ACC112 (cell line): Measurements from ENCODE around the gene SASH1.
"Not testable (repeated sequence)": the region's sequence is repeated elsewhere in the genome, so short reads cannot be mapped to it uniquely, and the experiment has no call there.

Experiments
- H2AFZ ChIP-seq: fragments of 200-600 bp; sonication (generic); one replicate; pipeline ENCODE4 v1.6.0; 2017; ENCODE audit warnings: antibody characterized with exemption, low read length; ENCODE audit not compliant: unreplicated experiment
- H3K27ac ChIP-seq: fragments of 200-600 bp; sonication (generic); 2 replicates; pipeline ENCODE4 v1.5.1; 2014; ENCODE audit warnings: low read depth, mild to moderate bottlenecking, antibody characterized with exemption, low read length, moderate library complexity
- H3K27me3 ChIP-seq: fragments of 200-600 bp; sonication (generic); 2 replicates; pipeline ENCODE4 v1.6.1; 2014; ENCODE audit warnings: mild to moderate bottlenecking, antibody characterized with exemption, low read length, moderate library complexity, mixed read lengths; ENCODE audit not compliant: insufficient read depth
- H3K36me3 ChIP-seq: fragments of 200-600 bp; sonication (generic); 2 replicates; pipeline ENCODE4 v1.6.1; 2016; ENCODE audit warnings: mild to moderate bottlenecking, antibody characterized with exemption, low read length, moderate library complexity, mixed read lengths; ENCODE audit not compliant: insufficient read depth
- H3K4me1 ChIP-seq: fragments of 200-600 bp; sonication (generic); one replicate; pipeline ENCODE4 v1.6.1; 2016; ENCODE audit warnings: low read length, mixed read lengths; ENCODE audit not compliant: insufficient read depth, unreplicated experiment, control insufficient read depth
- H3K4me3 ChIP-seq: fragments of 200-600 bp; sonication (generic); 2 replicates; pipeline ENCODE4 v1.5.1; 2014; ENCODE audit warnings: mild to moderate bottlenecking, low read depth, low read length
- H3K79me2 ChIP-seq: fragments of 200-600 bp; sonication (generic); one replicate; pipeline ENCODE4 v1.6.0; 2016; ENCODE audit warnings: low read length; ENCODE audit not compliant: control insufficient read depth, unreplicated experiment, insufficient read depth

Gene SASH1

GRCh38 chr6:148573922-148574321 lies 231.3 kb downstream of the SASH1 start:
- Histone ChIP-seq H2AFZ (no peak overlapping the region), H3K36me3 (no peaks in the 10 kb centered on the region), H3K27me3 (no peaks in the 10 kb centered on the region), H3K79me2 (no peaks in the 10 kb centered on the region), H3K4me1 (peaks cover 6% of the 10 kb centered on the region), H3K4me3 (no peak overlapping the region), H3K27ac (no peak overlapping the region)

- H3K27me3 ChIP-seq, result no peaks in the 10 kb centered on the region
- H3K27ac ChIP-seq, result no peak overlapping the region
- peak overlapping the region; percentile 20 for H2AFZ ChIP-seq
- no peak overlapping the region for H3K4me3 ChIP-seq
- H3K79me2 ChIP-seq, result no peaks in the 10 kb centered on the region
- H3K4me1 ChIP-seq, result no peaks in the 10 kb centered on the region
- H3K36me3 ChIP-seq, result no peaks in the 10 kb centered on the region
These were observed 235.2 kb downstream of the SASH1 start for GRCh38 chr6:148577687-148578488.

- H3K79me2 ChIP-seq, result no peaks in the 10 kb centered on the region
- peak overlapping the region; percentile 20 for H2AFZ ChIP-seq
- H3K36me3 ChIP-seq, result no peaks in the 10 kb centered on the region
- no peak overlapping the region for H3K4me3 ChIP-seq
- H3K27ac ChIP-seq, result no peak overlapping the region
- H3K27me3 ChIP-seq, result no peaks in the 10 kb centered on the region
- no peaks in the 10 kb centered on the region for H3K4me1 ChIP-seq
These were observed 235.8 kb downstream of the SASH1 start for GRCh38 chr6:148578489-148578814.

- no peaks in the 10 kb centered on the region for H3K4me1 ChIP-seq
- no peak overlapping the region for H3K27ac ChIP-seq
- no peaks in the 10 kb centered on the region for H3K79me2 ChIP-seq
- no peak overlapping the region for H2AFZ ChIP-seq
- no peaks in the 10 kb centered on the region for H3K36me3 ChIP-seq
- no peaks in the 10 kb centered on the region for H3K27me3 ChIP-seq
- no peak overlapping the region for H3K4me3 ChIP-seq
These were observed 236.4 kb downstream of the SASH1 start for GRCh38 chr6:148578837-148579565.

- no peak overlapping the region for H3K27ac ChIP-seq
- H3K4me1 ChIP-seq, result no peaks in the 10 kb centered on the region
- no peaks in the 10 kb centered on the region for H3K79me2 ChIP-seq
- no peaks in the 10 kb centered on the region for H3K36me3 ChIP-seq
- H3K27me3 ChIP-seq, result no peaks in the 10 kb centered on the region
- H2AFZ ChIP-seq, result no peak overlapping the region
- H3K4me3 ChIP-seq, result no peak overlapping the region
These were observed 237.8 kb downstream of the SASH1 start for GRCh38 chr6:148580442-148580841.

GRCh38 chr6:148583631-148584030 lies 241.0 kb downstream of the SASH1 start:
- Histone ChIP-seq H3K4me3 (no peak overlapping the region), H3K4me1 (no peaks in the 10 kb centered on the region), H3K79me2 (no peaks in the 10 kb centered on the region), H3K36me3 (no peaks in the 10 kb centered on the region), H3K27me3 (no peaks in the 10 kb centered on the region), H2AFZ (no peak overlapping the region), H3K27ac (no peak overlapping the region)

GRCh38 chr6:148585641-148586040 lies 243.0 kb downstream of the SASH1 start:
- not testable (repeated sequence) for H3K36me3 ChIP-seq, H3K79me2 ChIP-seq, H2AFZ ChIP-seq, H3K27me3 ChIP-seq, H3K27ac ChIP-seq, H3K4me1 ChIP-seq, H3K4me3 ChIP-seq

- Histone ChIP-seq H3K79me2 (no peaks in the 10 kb centered on the region), H3K27ac (no peak overlapping the region), H3K36me3 (no peaks in the 10 kb centered on the region), H3K27me3 (no peaks in the 10 kb centered on the region), H2AFZ (no peak overlapping the region), H3K4me3 (peak overlapping the region; percentile 65; the same call in 1 of the 2 replicates), H3K4me1 (peaks cover 11% of the 10 kb centered on the region)
These were observed 248.2 kb downstream of the SASH1 start for GRCh38 chr6:148590883-148591282.

- no peaks in the 10 kb centered on the region for H3K36me3 ChIP-seq
- H2AFZ ChIP-seq, result no peak overlapping the region
These were observed 249.0 kb downstream of the SASH1 start for GRCh38 chr6:148591656-148592055.

GRCh38 chr6:148593130-148593812 lies 250.6 kb downstream of the SASH1 start:
- peak overlapping the region; percentile 17 for H2AFZ ChIP-seq
- no peaks in the 10 kb centered on the region for H3K27me3 ChIP-seq
- peak overlapping the region; percentile 62 for H3K27ac ChIP-seq

More at GRCh38 chr6:148591656-148592055, 249.0 kb downstream of the SASH1 start:
- Histone ChIP-seq H3K4me3 (no peak overlapping the region), H3K27me3 (no peaks in the 10 kb centered on the region), H3K4me1 (peaks cover 11% of the 10 kb centered on the region), H3K27ac (no peak overlapping the region), H3K79me2 (no peaks in the 10 kb centered on the region)

More at GRCh38 chr6:148593130-148593812, 250.6 kb downstream of the SASH1 start:
- Histone ChIP-seq H3K79me2 (no peaks in the 10 kb centered on the region), H3K36me3 (no peaks in the 10 kb centered on the region), H3K4me3 (no peak overlapping the region), H3K4me1 (peaks cover 11% of the 10 kb centered on the region)
